Measurements from ENCODE around the gene AP3D1. TPM values are rescaled to one million over a fixed set of nuclear protein-coding genes. Genes with fewer than 3 reads are reported as not detected.
"Not testable (repeated sequence)": the region's sequence is repeated elsewhere in the genome, so short reads cannot be mapped to it uniquely, and the experiment has no call there.

The AP3D1 gene
- total RNA-seq, 1 donor from 2014 or later = 109 TPM

GRCh38 chr19:2129892-2130770, 21.2 kb downstream of the AP3D1 start:
- no peaks in the 10 kb centered on the region for H3K9me3 ChIP-seq
- peaks cover 75% of the 10 kb centered on the region for H3K36me3 ChIP-seq
- intact Hi-C loops (cut with DNase I) = no loop called here
- no peak overlapping the region for H3K27ac ChIP-seq
- no peaks in the 10 kb centered on the region for H3K27me3 ChIP-seq
- ATAC-seq = peak; percentile 12
- DNase-seq = no peak
- no peaks in the 10 kb centered on the region for H3K4me1 ChIP-seq
- no peak for TF ChIP-seq CTCF (IDR thresholded peaks at IDR 0.05)
- H3K4me3 ChIP-seq = no peak overlapping the region

GRCh38 chr19:2129486-2129885, 21.9 kb downstream of the AP3D1 start:
- H3K36me3 ChIP-seq = peaks cover 81% of the 10 kb centered on the region
- H3K4me1 ChIP-seq = no peaks in the 10 kb centered on the region
- H3K27ac ChIP-seq = no peak overlapping the region
- H3K9me3 ChIP-seq = no peaks in the 10 kb centered on the region
- DNase-seq (no peak), ATAC-seq (no peak)
- no peaks in the 10 kb centered on the region for H3K27me3 ChIP-seq
- H3K4me3 ChIP-seq = no peak overlapping the region
- intact Hi-C loops (cut with DNase I) = no loop called here
- no peak for TF ChIP-seq CTCF (IDR thresholded peaks at IDR 0.05)

GRCh38 chr19:2129022-2129421, 22.3 kb downstream of the AP3D1 start:
- ATAC-seq (no peak), DNase-seq (no peak)
- H3K27ac ChIP-seq = no peak overlapping the region
- no peaks in the 10 kb centered on the region for H3K9me3 ChIP-seq
- H3K4me3 ChIP-seq = no peak overlapping the region
- no peak for TF ChIP-seq CTCF (IDR thresholded peaks at IDR 0.05)
- no peaks in the 10 kb centered on the region for H3K4me1 ChIP-seq
- intact Hi-C loops (cut with DNase I) = no loop called here
- H3K27me3 ChIP-seq = no peaks in the 10 kb centered on the region
- H3K36me3 ChIP-seq = peaks cover 84% of the 10 kb centered on the region

- DNase-seq; H3K4me3 ChIP-seq; intact Hi-C loops (cut with DNase I); H3K9me3 ChIP-seq; H3K4me1 ChIP-seq; H3K27me3 ChIP-seq; ATAC-seq; H3K27ac ChIP-seq: not testable (repeated sequence)
- peaks cover 83% of the 10 kb centered on the region for H3K36me3 ChIP-seq
These were observed 23.1 kb downstream of the AP3D1 start for GRCh38 chr19:2128252-2128651.

GRCh38 chr19:2127758-2128157, 23.6 kb downstream of the AP3D1 start:
- TF ChIP-seq CTCF (IDR thresholded peaks at IDR 0.05) = no peak
- ATAC-seq = no peak
- Histone ChIP-seq H3K9me3 (no peaks in the 10 kb centered on the region), H3K27ac (no peak overlapping the region), H3K36me3 (peaks cover 83% of the 10 kb centered on the region), H3K27me3 (no peaks in the 10 kb centered on the region), H3K4me3 (no peak overlapping the region), H3K4me1 (no peaks in the 10 kb centered on the region)
- intact Hi-C loops (cut with DNase I) = no loop called here
- DNase-seq = no peak

DNA sequence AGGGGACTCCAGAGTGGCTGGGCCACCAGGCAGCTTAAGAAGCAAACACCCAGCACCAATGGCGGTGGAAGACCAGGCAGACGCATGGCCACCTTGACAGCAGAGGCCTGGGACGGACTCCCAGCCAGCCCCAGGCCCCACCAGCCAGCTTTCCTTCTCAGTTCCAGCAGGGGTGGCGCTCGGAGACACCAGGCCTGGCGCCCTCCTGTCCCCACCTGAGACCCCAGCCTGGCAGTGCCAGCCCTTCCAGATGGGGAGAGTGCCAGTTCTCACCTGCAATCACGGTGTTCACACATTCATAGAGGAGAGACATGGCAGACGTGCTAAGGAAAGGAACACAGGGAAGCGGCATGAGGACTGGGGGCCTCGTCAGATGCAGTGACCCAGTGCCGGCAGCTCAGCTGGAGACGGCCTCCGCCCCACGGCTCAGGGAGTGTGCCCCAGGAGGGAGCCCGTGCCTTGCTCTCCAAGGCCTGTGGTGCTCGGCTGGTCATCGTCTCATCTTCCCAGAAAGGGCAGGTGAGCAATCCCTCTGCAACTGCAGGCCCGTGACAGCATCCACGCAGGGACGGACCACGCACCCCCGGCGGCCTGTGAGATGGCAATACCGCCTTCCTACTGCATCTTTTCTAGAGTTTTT, 24.4 kb downstream of the AP3D1 start:
- intact Hi-C loops (cut with DNase I) = no loop called here
- Histone ChIP-seq H3K27ac (no peak overlapping the region), H3K4me1 (no peaks in the 10 kb centered on the region), H3K4me3 (no peak overlapping the region), H3K36me3 (peaks cover 83% of the 10 kb centered on the region), H3K27me3 (no peaks in the 10 kb centered on the region), H3K9me3 (no peaks in the 10 kb centered on the region)
- ATAC-seq (no peak), DNase-seq (no peak)
- no peak for TF ChIP-seq CTCF (IDR thresholded peaks at IDR 0.05)

All from upper lobe of right lung (tissue), 1 donor.